Measurements from ENCODE around the gene DESI2.

DESI2 gene

GRCh38 chr1:244702620-244703019, 49.7 kb downstream of the DESI2 start:
- H3K27ac ChIP-seq (ENCODE audit: low read length, poor library complexity, severe bottlenecking) = no peak overlapping the region
- no peak overlapping the region for H3K4me3 ChIP-seq (ENCODE audit: insufficient read depth in 1 of 2, low read depth in 1 of 2, low read length in 2 of 2)
- 100% methylated on average over 1 of the region's 3 CpGs for WGBS
- H3K14ac ChIP-seq (ENCODE audit: low read length in 2 of 2) = no peak overlapping the region
- no peak overlapping the region for H2AFZ ChIP-seq (ENCODE audit: low read depth, low read length)
- no peak overlapping the region for H2BK120ac ChIP-seq (ENCODE audit: low read depth, low read length)
- no peaks in the 10 kb centered on the region for H3K27me3 ChIP-seq (ENCODE audit: control insufficient read depth in 1 of 2, insufficient read depth in 1 of 2, low read length in 2 of 2)
- H2BK12ac ChIP-seq (ENCODE audit: low read length in 2 of 2) = no peak overlapping the region
- H2BK5ac ChIP-seq (ENCODE audit: low read depth, low read length, poor library complexity, severe bottlenecking) = no peak overlapping the region
- H2AK5ac ChIP-seq (ENCODE audit: low read length, severe bottlenecking) = no peak overlapping the region
- H2BK15ac ChIP-seq (ENCODE audit: low read depth, poor library complexity, severe bottlenecking) = no peak overlapping the region
- no peak overlapping the region for H4K8ac ChIP-seq (ENCODE audit: low read length)
- no peak overlapping the region for H3K23ac ChIP-seq (ENCODE audit: low read length in 2 of 2)
- H3K9me3 ChIP-seq (ENCODE audit: control insufficient read depth, low read length) = no peaks in the 10 kb centered on the region
- peaks cover 16% of the 10 kb centered on the region for H3K79me1 ChIP-seq (replicated peaks; ENCODE audit: low read length, poor library complexity, severe bottlenecking)
- no peak for DNase-seq
- no peak overlapping the region for H3K18ac ChIP-seq (ENCODE audit: low read depth in 1 of 2, low read length in 2 of 2)
- no peak overlapping the region for H3K4me2 ChIP-seq (ENCODE audit: low read length, poor library complexity, severe bottlenecking)
- no peak overlapping the region for H3K4ac ChIP-seq (ENCODE audit: low read depth in 1 of 2, low read length in 2 of 2)
- no peak overlapping the region for H4K91ac ChIP-seq (ENCODE audit: low read length)
- peaks cover 25 to 45% of the 10 kb centered on the region in 2 experiments for H3K36me3 ChIP-seq (ENCODE audit: control insufficient read depth in 1 of 2, insufficient read depth in 2 of 2, low read depth in 1 of 2, low read length in 2 of 2)
- no peaks in the 10 kb centered on the region for H3K4me1 ChIP-seq (ENCODE audit: control insufficient read depth, insufficient read depth, low read depth, low read length)
- H3K9ac ChIP-seq (ENCODE audit: low read length) = no peak overlapping the region

- 97% methylated on average over 2 of the region's 3 CpGs for WGBS
- DNase-seq = no peak
- H3K14ac ChIP-seq (ENCODE audit: low read length in 2 of 2) = no peak overlapping the region
- H3K9me3 ChIP-seq (ENCODE audit: control insufficient read depth, low read length) = no peaks in the 10 kb centered on the region
- no peak overlapping the region for H4K91ac ChIP-seq (ENCODE audit: low read length)
- no peak overlapping the region for H2BK12ac ChIP-seq (ENCODE audit: low read length in 2 of 2)
- no peak overlapping the region for H2BK120ac ChIP-seq (ENCODE audit: low read depth, low read length)
- H3K79me1 ChIP-seq (replicated peaks; ENCODE audit: low read length, poor library complexity, severe bottlenecking) = peaks cover 9% of the 10 kb centered on the region
- H2AFZ ChIP-seq (ENCODE audit: low read depth, low read length) = no peak overlapping the region
- no peak overlapping the region for H3K4me2 ChIP-seq (ENCODE audit: low read length, poor library complexity, severe bottlenecking)
- H3K4me1 ChIP-seq (ENCODE audit: control insufficient read depth, insufficient read depth, low read depth, low read length) = no peaks in the 10 kb centered on the region
- H3K18ac ChIP-seq (ENCODE audit: low read depth in 1 of 2, low read length in 2 of 2) = no peak overlapping the region
- H3K36me3 ChIP-seq (ENCODE audit: control insufficient read depth in 1 of 2, insufficient read depth in 2 of 2, low read depth in 1 of 2, low read length in 2 of 2) = peaks cover 30 to 36% of the 10 kb centered on the region in 2 experiments
- H2BK15ac ChIP-seq (ENCODE audit: low read depth, poor library complexity, severe bottlenecking) = no peak overlapping the region
- H3K4me3 ChIP-seq (ENCODE audit: insufficient read depth in 1 of 2, low read depth in 1 of 2, low read length in 2 of 2) = no peak overlapping the region
- no peaks in the 10 kb centered on the region for H3K27me3 ChIP-seq (ENCODE audit: control insufficient read depth in 1 of 2, insufficient read depth in 1 of 2, low read length in 2 of 2)
- no peak overlapping the region for H3K9ac ChIP-seq (ENCODE audit: low read length)
- H3K27ac ChIP-seq (ENCODE audit: low read length, poor library complexity, severe bottlenecking) = no peak overlapping the region
- no peak overlapping the region for H3K4ac ChIP-seq (ENCODE audit: low read depth in 1 of 2, low read length in 2 of 2)
- no peak overlapping the region for H2AK5ac ChIP-seq (ENCODE audit: low read length, severe bottlenecking)
- H4K8ac ChIP-seq (ENCODE audit: low read length) = no peak overlapping the region
- H3K23ac ChIP-seq (ENCODE audit: low read length in 2 of 2) = no peak overlapping the region
- no peak overlapping the region for H2BK5ac ChIP-seq (ENCODE audit: low read depth, low read length, poor library complexity, severe bottlenecking)
These were observed 51.2 kb downstream of the DESI2 start for GRCh38 chr1:244704107-244704506.

- Histone ChIP-seq H3K9me3 (ENCODE audit: control insufficient read depth, low read length) (no peaks in the 10 kb centered on the region), H3K4me1 (ENCODE audit: control insufficient read depth, insufficient read depth, low read depth, low read length) (no peaks in the 10 kb centered on the region), H3K9ac (ENCODE audit: low read length) (no peak overlapping the region), H3K23ac (ENCODE audit: low read length in 2 of 2) (no peak overlapping the region), H2BK5ac (ENCODE audit: low read depth, low read length, poor library complexity, severe bottlenecking) (no peak overlapping the region), H3K14ac (ENCODE audit: low read length in 2 of 2) (no peak overlapping the region), H3K79me1 (replicated peaks; ENCODE audit: low read length, poor library complexity, severe bottlenecking) (peaks cover 7% of the 10 kb centered on the region), H2AK5ac (ENCODE audit: low read length, severe bottlenecking) (no peak overlapping the region), H3K18ac (ENCODE audit: low read depth in 1 of 2, low read length in 2 of 2) (no peak overlapping the region), H4K8ac (ENCODE audit: low read length) (no peak overlapping the region), H2BK120ac (ENCODE audit: low read depth, low read length) (no peak overlapping the region), H3K4me2 (ENCODE audit: low read length, poor library complexity, severe bottlenecking) (no peak overlapping the region), H3K4me3 (ENCODE audit: insufficient read depth in 1 of 2, low read depth in 1 of 2, low read length in 2 of 2) (no peak overlapping the region), H2AFZ (ENCODE audit: low read depth, low read length) (no peak overlapping the region), H4K91ac (ENCODE audit: low read length) (no peak overlapping the region), H3K27me3 (ENCODE audit: control insufficient read depth in 1 of 2, insufficient read depth in 1 of 2, low read length in 2 of 2) (no peaks in the 10 kb centered on the region), H3K27ac (ENCODE audit: low read length, poor library complexity, severe bottlenecking) (no peak overlapping the region), H3K4ac (ENCODE audit: low read depth in 1 of 2, low read length in 2 of 2) (no peak overlapping the region), H2BK15ac (ENCODE audit: low read depth, poor library complexity, severe bottlenecking) (no peak overlapping the region), H2BK12ac (ENCODE audit: low read length in 2 of 2) (no peak overlapping the region), H3K36me3 (ENCODE audit: control insufficient read depth in 1 of 2, insufficient read depth in 2 of 2, low read depth in 1 of 2, low read length in 2 of 2) (peaks cover 24 to 27% of the 10 kb centered on the region in 2 experiments)
- 98% methylated on average over 12 of the region's 17 CpGs for WGBS
- DNase-seq = no peak
These were observed 52.6 kb downstream of the DESI2 start for GRCh38 chr1:244705261-244706234.

GRCh38 chr1:244709076-244709475, 56.1 kb downstream of the DESI2 start:
- Histone ChIP-seq H3K4ac (ENCODE audit: low read depth in 1 of 2, low read length in 2 of 2) (no peak overlapping the region), H3K9me3 (ENCODE audit: control insufficient read depth, low read length) (no peaks in the 10 kb centered on the region), H3K18ac (ENCODE audit: low read depth in 1 of 2, low read length in 2 of 2) (no peak overlapping the region), H3K36me3 (ENCODE audit: control insufficient read depth in 1 of 2, insufficient read depth in 2 of 2, low read depth in 1 of 2, low read length in 2 of 2) (peaks cover 19% of the 10 kb centered on the region in 2 experiments), H3K14ac (ENCODE audit: low read length in 2 of 2) (no peak overlapping the region), H4K91ac (ENCODE audit: low read length) (no peak overlapping the region), H2AFZ (ENCODE audit: low read depth, low read length) (no peak overlapping the region), H3K4me1 (ENCODE audit: control insufficient read depth, insufficient read depth, low read depth, low read length) (no peaks in the 10 kb centered on the region), H2BK15ac (ENCODE audit: low read depth, poor library complexity, severe bottlenecking) (no peak overlapping the region), H3K4me3 (ENCODE audit: insufficient read depth in 1 of 2, low read depth in 1 of 2, low read length in 2 of 2) (no peak overlapping the region), H2BK120ac (ENCODE audit: low read depth, low read length) (no peak overlapping the region), H2BK12ac (ENCODE audit: low read length in 2 of 2) (no peak overlapping the region), H2AK5ac (ENCODE audit: low read length, severe bottlenecking) (no peak overlapping the region), H3K23ac (ENCODE audit: low read length in 2 of 2) (no peak overlapping the region), H3K4me2 (ENCODE audit: low read length, poor library complexity, severe bottlenecking) (no peak overlapping the region), H2BK5ac (ENCODE audit: low read depth, low read length, poor library complexity, severe bottlenecking) (no peak overlapping the region), H3K9ac (ENCODE audit: low read length) (no peak overlapping the region), H3K27ac (ENCODE audit: low read length, poor library complexity, severe bottlenecking) (no peak overlapping the region), H3K27me3 (ENCODE audit: control insufficient read depth in 1 of 2, insufficient read depth in 1 of 2, low read length in 2 of 2) (no peaks in the 10 kb centered on the region), H4K8ac (ENCODE audit: low read length) (no peak overlapping the region), H3K79me1 (replicated peaks; ENCODE audit: low read length, poor library complexity, severe bottlenecking) (peaks cover 2% of the 10 kb centered on the region)
- 93% methylated on average over 6 of the region's 8 CpGs for WGBS
- DNase-seq = no peak
